WERI-Rb-1 (cell line): ENCODE data around the gene CAMTA1.
"Not testable (repeated sequence)": the region's sequence is repeated elsewhere in the genome, so short reads cannot be mapped to it uniquely, and the experiment has no call there.

Experiments
- DNase-seq: peaks from one replicate; pipeline ENCODE4 v3.0.0-alpha.2; 2020
- H3K27ac ChIP-seq: fragments of 250-450 bp; sonication (Bioruptor Pico); 2 replicates; pipeline ENCODE4 v1.5.1; 2020; ENCODE audit warnings: mild to moderate bottlenecking, moderate library complexity
- H3K27me3 ChIP-seq: fragments of 250-450 bp; sonication (Bioruptor Pico); 2 replicates; pipeline ENCODE4 v1.5.1; 2021; ENCODE audit warnings: mild to moderate bottlenecking, low read depth, moderate library complexity; ENCODE audit not compliant: insufficient read depth, severe bottlenecking
- H3K36me3 ChIP-seq: fragments of 250-450 bp; sonication (Bioruptor Pico); 2 replicates; pipeline ENCODE4 v1.5.1; 2020; ENCODE audit warnings: mild to moderate bottlenecking, moderate library complexity
- H3K4me3 ChIP-seq: 2 replicates; pipeline ENCODE4 v1.5.1; 2011; ENCODE audit warnings: low read depth, mild to moderate bottlenecking, control low read depth, low read length
- H3K9me3 ChIP-seq: fragments of 250-450 bp; sonication (Bioruptor Pico); 2 replicates; pipeline ENCODE4 v1.5.1; 2021; ENCODE audit warnings: mild to moderate bottlenecking, moderate library complexity; ENCODE audit not compliant: severe bottlenecking
- TF ChIP-seq, protein P1 (sequence below): IDR thresholded peaks from 2 replicates; pipeline ENCODE4 v1.5.1; 2011; ENCODE audit warnings: low read depth, mild to moderate bottlenecking, control low read depth, inconsistent platforms, low read length

The CAMTA1 gene

DNA sequence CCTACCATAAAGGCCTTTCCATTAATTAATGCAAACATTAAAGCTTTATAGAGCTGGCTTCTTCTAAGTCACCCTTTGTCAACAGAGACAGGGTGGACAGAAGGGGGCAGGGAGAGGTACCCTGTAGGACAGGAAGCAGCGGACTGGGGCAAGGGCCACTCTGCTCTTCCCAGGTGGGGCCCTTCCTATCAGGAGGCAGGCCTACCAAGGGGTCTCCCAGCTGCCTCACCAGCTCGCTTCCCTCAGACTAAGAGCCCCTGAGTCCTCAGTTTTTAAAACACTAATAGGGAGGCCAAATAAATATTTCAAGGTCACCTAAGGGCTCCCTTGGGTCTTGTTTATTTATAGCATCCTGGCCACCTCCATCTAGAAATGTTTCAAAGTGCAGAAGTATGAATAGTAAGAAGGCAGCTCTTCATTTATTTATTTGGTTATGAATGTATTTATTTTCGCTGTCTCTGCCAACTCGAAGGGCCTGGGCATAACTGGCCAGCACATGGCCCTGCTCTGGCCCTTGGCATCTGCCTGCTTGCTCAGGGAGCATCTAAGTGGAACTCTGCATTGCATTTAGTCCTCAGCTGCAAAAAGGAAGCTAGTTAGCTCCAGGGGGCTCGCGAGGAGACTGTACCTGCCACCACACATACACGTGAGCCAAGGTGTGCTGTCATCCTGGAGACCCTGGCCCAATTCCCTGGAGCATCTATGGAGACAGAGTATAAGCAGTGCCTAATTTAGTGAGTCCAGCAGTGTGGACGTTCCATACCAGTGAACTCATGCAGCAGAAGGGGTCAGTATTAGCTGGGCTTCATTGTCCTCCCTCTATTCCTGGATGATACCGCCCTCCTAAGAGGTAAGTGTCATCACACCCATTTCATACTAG is 590.8 kb downstream of the CAMTA1 start:
- H3K9me3 ChIP-seq: no peaks in the 10 kb centered on the region
- DNase-seq: no peak
- no peak overlapping the region for H3K4me3 ChIP-seq
- no peaks in the 10 kb centered on the region for H3K36me3 ChIP-seq
- no peaks in the 10 kb centered on the region for H3K27me3 ChIP-seq
- TF ChIP-seq, protein P1, sequence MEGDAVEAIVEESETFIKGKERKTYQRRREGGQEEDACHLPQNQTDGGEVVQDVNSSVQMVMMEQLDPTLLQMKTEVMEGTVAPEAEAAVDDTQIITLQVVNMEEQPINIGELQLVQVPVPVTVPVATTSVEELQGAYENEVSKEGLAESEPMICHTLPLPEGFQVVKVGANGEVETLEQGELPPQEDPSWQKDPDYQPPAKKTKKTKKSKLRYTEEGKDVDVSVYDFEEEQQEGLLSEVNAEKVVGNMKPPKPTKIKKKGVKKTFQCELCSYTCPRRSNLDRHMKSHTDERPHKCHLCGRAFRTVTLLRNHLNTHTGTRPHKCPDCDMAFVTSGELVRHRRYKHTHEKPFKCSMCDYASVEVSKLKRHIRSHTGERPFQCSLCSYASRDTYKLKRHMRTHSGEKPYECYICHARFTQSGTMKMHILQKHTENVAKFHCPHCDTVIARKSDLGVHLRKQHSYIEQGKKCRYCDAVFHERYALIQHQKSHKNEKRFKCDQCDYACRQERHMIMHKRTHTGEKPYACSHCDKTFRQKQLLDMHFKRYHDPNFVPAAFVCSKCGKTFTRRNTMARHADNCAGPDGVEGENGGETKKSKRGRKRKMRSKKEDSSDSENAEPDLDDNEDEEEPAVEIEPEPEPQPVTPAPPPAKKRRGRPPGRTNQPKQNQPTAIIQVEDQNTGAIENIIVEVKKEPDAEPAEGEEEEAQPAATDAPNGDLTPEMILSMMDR: no peak
- no peak overlapping the region for H3K27ac ChIP-seq

- H3K27ac ChIP-seq: no peak overlapping the region
- TF ChIP-seq, protein P1: no peak
- no peak overlapping the region for H3K4me3 ChIP-seq
- no peak for DNase-seq
- no peaks in the 10 kb centered on the region for H3K27me3 ChIP-seq
- H3K36me3 ChIP-seq: no peaks in the 10 kb centered on the region
- H3K9me3 ChIP-seq: no peaks in the 10 kb centered on the region
Observed at GRCh38 chr1:7376676-7377075, 591.4 kb downstream of the CAMTA1 start.

DNA sequence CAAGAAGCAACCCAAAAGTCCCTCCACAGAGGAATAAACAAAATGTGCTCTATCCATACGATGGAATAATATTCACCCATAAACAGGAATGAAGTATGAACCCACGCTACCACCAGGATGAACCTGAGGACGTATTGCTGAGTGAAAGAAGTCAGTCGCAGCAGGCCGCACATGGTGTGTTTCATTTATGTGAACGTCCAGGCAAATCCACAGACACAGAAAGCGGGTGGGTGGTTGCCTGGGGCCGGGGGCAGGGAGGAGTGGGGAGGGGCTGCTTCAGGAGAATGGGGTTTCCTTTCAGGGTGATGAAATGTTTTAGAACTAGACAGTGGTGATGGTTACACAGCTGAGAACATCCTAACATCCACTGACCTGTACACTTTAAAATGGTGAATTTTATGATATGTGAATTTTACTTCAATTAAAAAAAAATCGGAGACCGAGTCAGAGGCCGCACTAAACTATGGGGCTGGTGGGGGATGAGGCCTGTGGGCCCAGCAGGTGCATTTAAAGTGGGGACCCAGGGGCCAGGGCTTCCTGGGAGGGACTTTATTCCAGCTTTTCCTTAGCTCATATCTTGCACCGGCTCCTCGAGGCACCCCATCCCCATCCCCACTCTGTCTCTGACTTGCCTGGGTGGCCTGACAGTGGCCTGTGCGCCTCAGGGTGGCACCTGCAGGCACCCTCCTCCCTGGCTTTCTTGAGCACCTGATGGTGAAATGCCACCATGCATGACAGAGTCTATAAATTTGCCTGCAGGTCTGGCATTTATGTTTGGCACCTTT is 593.3 kb downstream of the CAMTA1 start:
- H3K27me3 ChIP-seq: no peaks in the 10 kb centered on the region
- TF ChIP-seq, protein P1: no peak
- no peaks in the 10 kb centered on the region for H3K9me3 ChIP-seq
- no peak overlapping the region for H3K27ac ChIP-seq
- no peak for DNase-seq
- H3K36me3 ChIP-seq: no peaks in the 10 kb centered on the region
- H3K4me3 ChIP-seq: no peak overlapping the region

GRCh38 chr1:7379441-7379971 is 594.3 kb downstream of the CAMTA1 start:
- no peaks in the 10 kb centered on the region for H3K9me3 ChIP-seq
- no peak overlapping the region for H3K4me3 ChIP-seq
- H3K27ac ChIP-seq: no peak overlapping the region
- no peaks in the 10 kb centered on the region for H3K27me3 ChIP-seq
- TF ChIP-seq, protein P1: no peak
- no peaks in the 10 kb centered on the region for H3K36me3 ChIP-seq
- no peak for DNase-seq

DNA sequence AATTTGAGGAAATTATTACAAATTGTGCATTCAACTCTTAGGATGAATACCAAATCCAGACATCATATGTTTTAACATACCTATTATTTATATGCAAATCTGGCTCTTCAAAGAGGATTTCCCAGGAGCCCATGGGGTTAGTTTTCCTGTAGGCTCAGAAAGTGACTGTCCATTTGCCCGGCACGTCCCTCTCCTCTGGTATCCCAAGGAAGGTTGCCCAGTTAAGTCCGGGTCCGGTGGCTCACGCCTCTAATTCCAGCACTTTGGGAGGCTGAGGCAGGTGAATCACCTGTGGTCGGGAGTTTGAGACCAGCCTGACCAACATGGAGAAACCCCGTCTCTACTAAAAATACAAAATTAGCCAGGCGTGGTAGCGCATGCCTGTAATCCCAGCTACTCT is 594.8 kb downstream of the CAMTA1 start:
- not testable (repeated sequence) for H3K27me3 ChIP-seq, H3K36me3 ChIP-seq, H3K4me3 ChIP-seq, H3K9me3 ChIP-seq, H3K27ac ChIP-seq, DNase-seq

DNA sequence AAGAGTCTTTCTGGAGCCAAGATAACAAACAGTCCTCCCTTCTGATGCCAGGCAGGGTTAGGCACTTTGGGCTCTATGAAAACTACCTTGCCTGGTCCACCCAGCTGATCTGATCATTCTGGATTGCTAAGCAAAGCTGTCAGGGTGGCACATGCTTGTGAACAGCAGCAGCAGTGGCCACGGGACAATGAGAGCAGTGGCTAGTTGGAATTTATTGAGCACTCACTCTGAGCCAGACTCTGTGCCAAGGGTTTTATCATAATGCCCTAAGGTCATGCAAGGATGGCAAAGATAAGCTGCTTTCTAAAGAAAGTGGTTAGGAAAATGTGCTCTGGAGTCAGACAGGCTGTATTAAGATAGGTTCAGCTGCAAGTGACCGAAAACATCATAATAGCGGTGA is 595.5 kb downstream of the CAMTA1 start:
- Histone ChIP-seq H3K9me3 (no peaks in the 10 kb centered on the region), H3K27ac (no peak overlapping the region), H3K36me3 (no peaks in the 10 kb centered on the region), H3K4me3 (no peak overlapping the region), H3K27me3 (no peaks in the 10 kb centered on the region)
- DNase-seq: no peak
- TF ChIP-seq, protein P1: no peak

DNA sequence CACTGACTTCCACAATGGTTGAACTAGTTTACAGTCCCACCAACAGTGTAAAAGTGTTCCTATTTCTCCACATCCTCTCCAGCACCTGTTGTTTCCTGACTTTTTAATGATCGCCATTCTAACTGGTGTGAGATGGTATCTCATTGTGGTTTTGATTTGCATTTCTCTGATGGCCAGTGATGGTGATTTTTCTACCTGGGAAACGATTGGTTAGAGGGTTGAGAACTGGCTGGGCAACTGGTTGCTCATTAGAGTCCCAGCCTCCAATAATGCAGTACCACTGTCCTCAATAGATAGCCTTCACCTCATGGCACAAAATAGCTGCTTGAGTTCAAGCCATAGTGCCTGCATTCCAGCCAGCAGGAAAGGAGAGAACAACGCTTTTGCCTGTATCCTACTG is 596.5 kb downstream of the CAMTA1 start:
- not testable (repeated sequence) for H3K9me3 ChIP-seq, H3K36me3 ChIP-seq, DNase-seq, H3K27me3 ChIP-seq, H3K27ac ChIP-seq, H3K4me3 ChIP-seq
